ENCODE results near the gene MMP2.

Gene MMP2

DNA sequence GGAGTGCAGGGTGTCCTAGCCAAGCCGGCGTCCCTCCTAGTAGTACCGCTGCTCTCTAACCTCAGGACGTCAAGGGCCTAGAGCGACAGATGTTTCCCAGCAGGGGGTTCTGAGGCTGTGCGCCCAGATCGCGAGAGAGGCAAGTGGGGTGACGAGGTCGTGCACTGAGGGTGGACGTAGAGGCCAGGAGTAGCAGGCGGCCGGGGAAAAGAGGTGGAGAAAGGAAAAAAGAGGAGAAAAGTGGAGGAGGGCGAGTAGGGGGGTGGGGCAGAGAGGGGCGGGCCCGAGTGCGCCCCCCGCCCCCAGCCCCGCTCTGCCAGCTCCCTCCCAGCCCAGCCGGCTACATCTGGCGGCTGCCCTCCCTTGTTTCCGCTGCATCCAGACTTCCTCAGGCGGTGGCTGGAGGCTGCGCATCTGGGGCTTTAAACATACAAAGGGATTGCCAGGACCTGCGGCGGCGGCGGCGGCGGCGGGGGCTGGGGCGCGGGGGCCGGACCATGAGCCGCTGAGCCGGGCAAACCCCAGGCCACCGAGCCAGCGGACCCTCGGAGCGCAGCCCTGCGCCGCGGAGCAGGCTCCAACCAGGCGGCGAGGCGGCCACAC is at the start of gene MMP2:
MMP2 (plus strand) TSS at position 372 of the 603 bp plus-strand sequence. CDS start 282 bp downstream, outside the sequence.
- 0 out of 2 replicates have a peak, but pooled peaks have one; percentile 9 for TF ChIP-seq SP2 (tag by site-specific recombination; IDR thresholded peaks at IDR 0.05)
- no peak for TF ChIP-seq TCF7L2 (IDR thresholded peaks at IDR 0.05; ENCODE audit: borderline replicate concordance, low read depth, low read length)

GRCh38 chr16:55433030-55433429 is 46.0 kb upstream of the MMP2 start:
- ChIA-PET CTCF (no interaction called here), POLR2A (no interaction called here)
- Histone ChIP-seq H3K4me3 (ENCODE audit: low read depth, low read length) (no peak overlapping the region), H3K9me3 (ENCODE audit: control insufficient read depth, insufficient read depth, low read depth, low read length) (no peaks in the 10 kb centered on the region), H3K36me3 (ENCODE audit: control insufficient read depth in 2 of 2, insufficient read depth in 1 of 2, low read length in 2 of 2) (no peaks in the 10 kb centered on the region), H3K4me1 (ENCODE audit: control insufficient read depth, insufficient read depth, low read length) (no peaks in the 10 kb centered on the region), H3K27ac (ENCODE audit: extremely low read depth, low read depth, low read length) (no peak overlapping the region)
- TF ChIP-seq ZNF416 (tag by site-specific recombination; IDR thresholded peaks at IDR 0.05) (no peak), MEIS1 (CRISPR knock-in tag; IDR thresholded peaks at IDR 0.05; ENCODE audit: borderline replicate concordance) (no peak)

More for the DNA sequence above, at the start of gene MMP2:
- CTCF ChIA-PET = interaction anchor here (1.8 kb wide), 1 partner anchor 14 kb away, joined by 4 read pairs; no protein-coding TSS in a partner anchor
- Histone ChIP-seq H3K36me3 (ENCODE audit: control insufficient read depth in 2 of 2, insufficient read depth in 1 of 2, low read length in 2 of 2) (peaks cover 0 to 17% of the 10 kb centered on the region in 2 experiments; a peak in 1 of 3 replicates), H3K27ac (ENCODE audit: extremely low read depth, low read depth, low read length) (peak within 1 kb of the TSS; percentile 53; the same call in 1 of the 2 replicates), H3K4me1 (ENCODE audit: control insufficient read depth, insufficient read depth, low read length) (peaks cover 5% of the 10 kb centered on the region; the same call in 1 of the 2 replicates), H3K9me3 (ENCODE audit: control insufficient read depth, insufficient read depth, low read depth, low read length) (no peaks in the 10 kb centered on the region), H3K4me3 (ENCODE audit: low read depth, low read length) (peak within 1 kb of the TSS; percentile 47)
- POLR2A ChIA-PET = interaction anchor here (1.3 kb wide), 1 partner anchor 9 kb away, joined by 3 read pairs; no protein-coding TSS in a partner anchor

DNA sequence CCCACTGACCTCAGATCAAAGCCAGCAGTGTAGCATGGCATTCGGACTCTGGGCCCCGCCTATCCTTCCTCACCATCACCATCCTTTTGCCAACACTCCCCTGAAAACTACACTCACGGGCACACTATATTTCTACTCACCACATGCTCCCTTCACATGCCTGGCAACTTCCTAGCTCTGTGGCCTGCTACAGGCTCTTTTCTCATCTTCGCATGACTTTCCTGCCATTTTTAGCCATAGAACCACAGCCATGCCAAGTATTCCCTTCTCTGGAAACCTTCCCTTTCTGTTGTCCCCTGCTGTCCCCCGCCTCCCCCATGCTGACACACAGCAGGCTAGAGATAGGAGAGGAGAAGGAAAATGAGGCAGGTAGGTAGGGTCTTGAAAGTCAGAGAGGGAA is 45.5 kb upstream of the MMP2 start:
- Histone ChIP-seq H3K4me3 (ENCODE audit: low read depth, low read length) (no peak overlapping the region), H3K4me1 (ENCODE audit: control insufficient read depth, insufficient read depth, low read length) (no peaks in the 10 kb centered on the region), H3K9me3 (ENCODE audit: control insufficient read depth, insufficient read depth, low read depth, low read length) (no peaks in the 10 kb centered on the region), H3K27ac (ENCODE audit: extremely low read depth, low read depth, low read length) (no peak overlapping the region), H3K36me3 (ENCODE audit: control insufficient read depth in 2 of 2, insufficient read depth in 1 of 2, low read length in 2 of 2) (no peaks in the 10 kb centered on the region)
- CTCF ChIA-PET = no interaction called here
- POLR2A ChIA-PET = no interaction called here
- TF ChIP-seq ZNF10 (tag by site-specific recombination; IDR thresholded peaks at IDR 0.05) = no peak
- no peak for TF ChIP-seq ZFP69B (tag by site-specific recombination; IDR thresholded peaks at IDR 0.05)
- no peak for TF ChIP-seq ZBTB20 (tag by site-specific recombination; IDR thresholded peaks at IDR 0.05)
- TF ChIP-seq ZNF600 (tag by site-specific recombination; IDR thresholded peaks at IDR 0.05) = no peak
- TF ChIP-seq ZNF48 (tag by site-specific recombination; IDR thresholded peaks at IDR 0.05) = no peak
- no peak for TF ChIP-seq ZNF324 (tag by site-specific recombination; IDR thresholded peaks at IDR 0.05)
- TF ChIP-seq KLF16 (tag by site-specific recombination; IDR thresholded peaks at IDR 0.05) = no peak
- TF ChIP-seq, protein P1, sequence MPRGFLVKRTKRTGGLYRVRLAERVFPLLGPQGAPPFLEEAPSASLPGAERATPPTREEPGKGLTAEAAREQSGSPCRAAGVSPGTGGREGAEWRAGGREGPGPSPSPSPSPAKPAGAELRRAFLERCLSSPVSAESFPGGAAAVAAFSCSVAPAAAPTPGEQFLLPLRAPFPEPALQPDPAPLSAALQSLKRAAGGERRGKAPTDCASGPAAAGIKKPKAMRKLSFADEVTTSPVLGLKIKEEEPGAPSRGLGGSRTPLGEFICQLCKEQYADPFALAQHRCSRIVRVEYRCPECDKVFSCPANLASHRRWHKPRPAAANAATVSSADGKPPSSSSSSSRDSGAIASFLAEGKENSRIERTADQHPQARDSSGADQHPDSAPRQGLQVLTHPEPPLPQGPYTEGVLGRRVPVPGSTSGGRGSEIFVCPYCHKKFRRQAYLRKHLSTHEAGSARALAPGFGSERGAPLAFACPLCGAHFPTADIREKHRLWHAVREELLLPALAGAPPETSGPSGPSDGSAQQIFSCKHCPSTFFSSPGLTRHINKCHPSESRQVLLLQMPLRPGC (tag by site-specific recombination; IDR thresholded peaks at IDR 0.05) = no peak
- TF ChIP-seq ZNF76 (tag by site-specific recombination; IDR thresholded peaks at IDR 0.05; ENCODE audit: borderline replicate concordance, low read depth) = no peak
- no peak for TF ChIP-seq ZNF777 (tag by site-specific recombination; IDR thresholded peaks at IDR 0.05; ENCODE audit: borderline replicate concordance)
- no peak for TF ChIP-seq ZNF248 (tag by site-specific recombination; IDR thresholded peaks at IDR 0.05)
- no peak for TF ChIP-seq ZNF335 (tag by site-specific recombination; conservative IDR thresholded peaks at IDR 0.05)
- TF ChIP-seq ZNF112 (tag by site-specific recombination; IDR thresholded peaks at IDR 0.05) = no peak
- no peak for TF ChIP-seq ZBTB17 (tag by site-specific recombination; IDR thresholded peaks at IDR 0.05)
- no peak for TF ChIP-seq ZNF692 (tag by site-specific recombination; IDR thresholded peaks at IDR 0.05)

All from HEK293 (cell line).